ENCODE results near the gene SHLD2.
A peak's percentile ranks its signal among the peaks of the same experiment; 100 is the strongest.
"Not testable (repeated sequence)": the region's sequence is repeated elsewhere in the genome, so short reads cannot be mapped to it uniquely, and the experiment has no call there.

SHLD2 gene

DNA sequence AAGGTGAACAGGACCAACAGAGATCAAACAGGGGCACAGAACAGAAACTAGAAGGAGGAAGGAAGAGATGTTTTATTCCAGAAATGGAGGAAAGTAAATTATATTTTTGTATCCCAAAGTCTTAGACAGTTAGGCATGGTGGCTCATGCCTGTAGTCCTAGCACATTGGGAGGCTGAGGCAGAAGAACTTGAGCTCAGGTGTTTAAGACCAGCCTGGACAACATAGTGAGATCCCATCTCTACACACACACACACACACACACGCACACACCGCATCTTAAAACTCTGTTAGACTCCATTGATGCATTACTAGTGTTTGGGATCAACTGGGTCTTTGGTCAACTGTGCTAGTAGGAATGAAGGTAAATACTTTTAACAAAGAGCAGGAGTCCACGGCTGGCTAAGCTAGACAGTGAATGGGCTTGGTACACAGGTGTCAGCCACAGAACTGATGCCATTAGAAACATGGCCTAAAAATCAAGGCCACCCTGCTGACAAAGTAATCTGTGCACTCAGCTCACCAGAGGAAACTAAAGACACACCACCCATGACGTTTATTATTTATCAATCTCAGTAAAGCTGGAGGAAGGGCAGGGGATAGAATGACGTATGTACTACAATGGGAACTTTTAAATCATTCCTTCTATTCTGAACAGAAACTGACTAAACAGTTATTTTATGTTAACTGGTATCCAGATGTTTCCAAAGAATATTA is 11.3 kb upstream of the SHLD2 start:
- DNase-seq (ENCODE audit: low read depth) = not testable (repeated sequence)

DNA sequence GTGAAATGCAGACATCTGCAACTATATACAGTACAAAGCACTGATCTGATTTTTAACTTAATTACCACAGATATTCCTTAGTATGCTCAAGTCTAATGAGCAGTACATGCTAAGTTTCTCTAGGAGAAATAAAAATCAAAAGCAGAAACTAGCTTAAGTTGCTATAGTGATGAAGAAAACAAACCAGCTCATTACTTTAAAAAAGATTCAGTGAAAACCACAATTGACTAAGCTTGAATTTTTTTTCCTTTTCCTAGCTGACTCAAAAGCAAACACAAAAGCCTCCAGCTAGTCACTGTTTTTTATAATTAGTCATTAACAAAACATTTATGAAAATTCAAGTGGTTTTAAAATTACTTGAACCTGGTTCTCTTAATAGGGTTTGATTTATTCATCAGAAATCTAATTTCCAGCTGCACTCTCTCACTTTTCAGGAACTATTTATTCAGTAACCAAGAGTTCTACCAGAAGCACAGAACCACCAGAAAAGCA is 10.7 kb upstream of the SHLD2 start:
- not testable (repeated sequence) for DNase-seq (ENCODE audit: low read depth)

DNA sequence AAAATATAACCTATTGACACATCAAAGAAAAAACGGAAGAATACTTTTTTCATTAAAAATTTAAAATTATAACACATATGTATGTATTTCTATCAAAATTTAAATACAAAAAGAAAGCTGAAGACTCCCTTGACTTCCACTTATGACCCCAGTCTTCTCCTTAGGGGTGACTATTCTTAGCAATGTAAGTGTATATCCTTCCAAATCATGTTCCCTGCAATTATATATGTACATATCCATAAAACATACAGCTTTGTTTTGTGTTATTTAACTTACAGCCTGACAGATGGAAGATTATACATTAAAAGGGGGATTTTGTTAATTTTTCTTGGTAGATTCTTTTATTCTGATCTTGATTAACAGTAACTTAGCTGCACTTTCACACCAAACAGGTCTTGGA is 9.5 kb upstream of the SHLD2 start:
- DNase-seq (ENCODE audit: low read depth) = no peak

DNA sequence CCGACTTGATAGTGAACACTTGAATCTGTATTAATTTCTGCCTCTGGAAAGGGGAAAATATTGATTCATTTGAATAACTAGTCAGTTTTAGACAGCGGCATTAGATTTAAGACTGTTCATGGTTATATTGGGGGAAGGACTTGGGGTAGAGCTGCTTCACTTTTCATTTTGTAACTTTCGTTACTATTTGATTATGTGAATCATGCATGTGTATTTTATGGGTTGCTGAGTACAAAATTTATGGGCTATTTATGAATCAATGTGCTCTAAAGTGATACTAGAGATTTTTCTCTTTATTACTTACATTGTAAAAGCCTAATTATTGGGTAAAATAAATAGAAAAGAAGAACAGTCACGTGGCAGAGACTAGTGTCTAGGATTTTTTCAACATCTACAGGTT is 5.3 kb upstream of the SHLD2 start:
- no peak for DNase-seq (ENCODE audit: low read depth)

DNA sequence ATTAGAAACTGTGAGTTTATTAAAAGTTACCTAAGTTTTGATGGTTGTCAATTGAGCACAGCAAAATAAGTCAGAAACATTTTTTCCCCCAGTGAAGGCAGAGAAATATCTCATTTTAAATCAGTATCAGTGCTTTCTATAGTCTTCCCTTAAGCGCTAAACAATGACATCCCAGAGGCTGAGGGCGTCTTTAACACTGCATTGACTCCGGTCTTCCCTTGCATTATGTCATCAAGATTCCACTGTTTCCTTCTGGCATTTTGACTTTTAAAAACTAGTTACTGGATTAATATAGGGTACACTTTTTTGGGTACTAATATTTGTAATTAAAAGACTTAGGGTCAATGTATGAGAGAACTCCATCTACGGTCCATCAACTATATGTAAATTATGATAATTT is 4.2 kb upstream of the SHLD2 start:
- DNase-seq (ENCODE audit: low read depth) = no peak

DNA sequence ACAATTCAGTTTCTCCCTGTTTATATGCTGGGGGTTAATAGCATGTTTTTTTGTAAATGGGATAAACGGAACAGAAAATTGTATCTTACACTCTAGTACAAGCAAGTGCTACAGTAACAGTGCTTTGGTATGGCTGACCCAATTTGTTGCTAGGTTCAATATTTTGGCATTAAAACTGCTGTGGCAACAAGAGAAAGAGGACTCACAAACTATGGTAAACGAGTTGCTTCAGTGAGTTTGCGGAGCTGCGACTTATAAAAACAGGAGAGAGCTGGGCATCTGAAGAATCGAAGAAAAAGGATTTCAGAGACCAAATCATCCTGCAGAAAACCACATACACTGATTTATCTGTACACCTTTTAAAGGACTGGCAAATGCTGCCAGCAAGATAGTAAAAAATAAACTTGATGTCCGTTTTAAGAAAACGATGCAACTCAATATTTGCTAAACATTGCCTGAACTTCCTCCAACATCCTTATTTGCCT is 2.6 kb upstream of the SHLD2 start:
- DNase-seq (ENCODE audit: low read depth) = no peak

DNA sequence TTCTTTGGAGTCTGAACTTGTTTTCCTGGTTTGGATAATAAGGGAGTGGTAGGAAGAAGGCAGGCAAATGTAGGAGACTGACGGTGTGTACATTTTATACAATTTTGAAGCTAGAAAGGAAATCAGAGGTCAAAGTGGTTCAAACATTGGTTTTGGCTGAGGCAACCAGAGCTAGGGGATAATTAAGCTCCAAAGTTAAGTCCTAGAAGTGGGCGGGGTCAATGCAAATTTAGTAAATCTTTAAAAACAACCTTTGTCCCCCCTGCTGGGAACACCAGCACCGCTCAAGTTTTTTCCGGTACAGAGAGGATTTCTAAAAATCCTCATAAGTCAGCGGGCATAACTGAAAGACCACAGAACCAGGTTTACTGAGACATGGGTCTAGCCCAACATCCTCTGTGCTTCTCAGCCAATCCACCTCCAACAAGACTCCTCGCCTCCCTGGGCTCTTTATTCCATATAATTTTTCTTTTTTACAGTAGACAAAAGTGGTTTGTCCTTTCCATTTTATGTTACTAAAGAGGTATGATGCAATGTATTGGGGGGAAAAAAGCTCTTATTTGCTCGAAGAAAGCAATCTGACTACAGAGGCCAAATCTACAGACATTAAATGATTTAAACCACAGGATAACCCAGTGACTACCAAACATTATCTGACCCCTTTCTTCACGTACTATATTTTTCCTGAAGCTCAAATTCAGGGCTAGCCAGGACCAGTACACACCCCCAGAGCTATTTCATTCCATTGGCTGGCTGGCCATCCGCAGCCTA is 2.0 kb upstream of the SHLD2 start:
- DNase-seq (ENCODE audit: low read depth) = no peak

DNA sequence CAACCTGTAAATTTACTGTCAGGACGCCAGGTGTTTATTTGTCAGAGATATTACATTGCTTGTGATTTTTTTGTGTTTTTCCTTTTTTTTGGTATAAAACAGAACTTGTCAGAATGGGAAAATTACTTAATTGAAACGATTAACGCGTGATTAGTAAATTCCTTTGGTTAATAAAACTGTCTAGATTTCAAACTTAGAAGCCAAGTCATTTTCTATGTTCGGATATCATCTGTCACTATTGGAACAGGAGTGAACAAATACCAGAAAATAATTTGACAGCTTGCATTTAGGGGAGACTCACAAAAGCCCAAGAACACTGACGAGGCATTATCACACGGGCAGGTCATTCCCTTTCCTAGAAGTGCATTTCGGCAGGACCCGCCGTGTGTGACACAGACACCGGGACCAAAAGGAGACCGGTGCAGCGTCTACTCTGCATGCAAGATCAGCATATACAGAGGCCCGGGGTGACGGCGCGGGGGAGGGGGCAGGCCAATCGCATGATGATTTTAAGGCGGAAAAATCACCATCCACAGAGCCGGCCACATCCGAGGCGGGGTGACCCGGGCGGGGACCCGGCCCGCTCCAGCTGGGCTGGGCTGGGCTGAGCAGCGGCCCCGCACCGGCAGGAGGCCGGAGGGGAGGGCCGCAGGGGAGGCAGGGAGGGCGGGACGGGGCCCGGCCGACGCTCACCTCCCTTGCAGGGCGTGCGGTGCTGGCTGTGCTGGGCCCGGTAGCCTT is 1.2 kb upstream of the SHLD2 start:
- peak; percentile 42 for DNase-seq (ENCODE audit: low read depth)

DNA sequence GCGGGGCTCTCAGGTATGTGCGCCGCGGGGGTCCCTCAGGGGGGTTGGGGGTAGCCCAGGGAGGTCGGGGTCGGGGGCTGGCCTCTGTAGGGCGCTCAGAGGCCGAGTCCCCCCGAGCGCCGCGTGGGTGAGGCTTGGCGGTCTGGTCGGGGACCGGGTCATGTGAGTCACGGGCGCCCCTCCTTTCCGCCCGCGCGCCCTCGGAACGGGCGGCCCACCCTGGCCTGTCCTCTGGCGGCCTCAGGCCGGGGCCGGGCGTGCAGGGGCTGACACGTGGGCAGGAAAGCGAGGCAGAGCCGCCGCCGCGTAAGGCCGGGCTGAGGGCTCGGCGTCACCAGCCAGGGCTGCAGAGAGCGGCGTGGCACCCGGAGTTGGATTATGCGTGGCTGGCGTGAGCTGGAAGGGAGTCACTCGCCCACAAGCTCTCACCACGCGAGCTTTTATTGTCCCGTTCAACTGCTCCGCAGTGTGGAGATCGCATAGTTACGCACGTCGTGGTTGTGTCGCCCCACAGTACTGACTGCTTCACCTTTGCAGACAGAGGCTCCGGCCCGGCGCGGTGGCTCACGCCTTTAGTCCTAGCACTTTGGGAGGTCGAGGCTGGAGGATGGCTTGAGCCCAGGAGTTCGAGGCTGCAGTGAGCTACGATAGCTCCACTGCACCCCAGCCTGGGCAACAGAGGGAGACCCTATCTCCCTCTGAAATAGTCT is 385 bp downstream of the SHLD2 start:
- peak; percentile 46 for DNase-seq (ENCODE audit: low read depth)

DNA sequence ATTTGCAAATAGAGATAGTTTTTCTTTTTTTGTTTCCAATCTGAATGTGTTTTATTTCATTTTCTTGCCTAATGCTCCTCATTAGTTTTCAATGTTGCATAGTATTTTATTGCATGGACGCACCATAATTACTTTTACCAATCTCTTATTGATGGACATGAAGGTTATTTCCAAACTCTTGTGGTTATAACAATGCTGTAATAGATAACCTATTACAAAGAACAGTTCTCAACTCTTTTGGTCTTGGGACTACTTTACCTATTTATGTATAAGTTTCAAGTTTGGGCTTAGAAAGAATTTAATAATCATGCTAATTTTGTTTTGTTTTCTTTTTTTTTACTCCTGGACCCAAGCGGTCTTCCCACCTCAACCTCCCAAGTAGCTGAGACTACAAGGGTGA is 7.0 kb downstream of the SHLD2 start:
- DNase-seq (ENCODE audit: low read depth) = no peak

DNA sequence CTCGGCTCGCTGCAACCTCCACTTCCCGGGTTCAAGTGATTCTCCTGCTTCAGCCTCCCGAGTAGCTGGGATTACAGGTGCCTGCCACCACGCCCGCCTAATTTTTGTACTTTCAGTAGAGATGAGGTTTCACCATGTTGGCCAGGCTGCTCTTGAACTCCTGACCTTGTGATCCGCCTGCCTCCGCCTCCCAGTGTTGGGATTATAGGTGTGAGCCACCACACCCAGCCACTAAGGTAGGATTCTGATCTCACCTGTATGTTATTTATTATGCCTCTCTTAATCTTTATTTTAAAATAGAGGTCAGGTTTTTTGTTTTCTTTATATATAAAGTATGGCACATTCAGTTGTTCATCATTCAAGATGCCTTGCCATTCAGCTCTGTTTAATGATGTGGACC is 9.7 kb downstream of the SHLD2 start:
- not testable (repeated sequence) for DNase-seq (ENCODE audit: low read depth)

DNA sequence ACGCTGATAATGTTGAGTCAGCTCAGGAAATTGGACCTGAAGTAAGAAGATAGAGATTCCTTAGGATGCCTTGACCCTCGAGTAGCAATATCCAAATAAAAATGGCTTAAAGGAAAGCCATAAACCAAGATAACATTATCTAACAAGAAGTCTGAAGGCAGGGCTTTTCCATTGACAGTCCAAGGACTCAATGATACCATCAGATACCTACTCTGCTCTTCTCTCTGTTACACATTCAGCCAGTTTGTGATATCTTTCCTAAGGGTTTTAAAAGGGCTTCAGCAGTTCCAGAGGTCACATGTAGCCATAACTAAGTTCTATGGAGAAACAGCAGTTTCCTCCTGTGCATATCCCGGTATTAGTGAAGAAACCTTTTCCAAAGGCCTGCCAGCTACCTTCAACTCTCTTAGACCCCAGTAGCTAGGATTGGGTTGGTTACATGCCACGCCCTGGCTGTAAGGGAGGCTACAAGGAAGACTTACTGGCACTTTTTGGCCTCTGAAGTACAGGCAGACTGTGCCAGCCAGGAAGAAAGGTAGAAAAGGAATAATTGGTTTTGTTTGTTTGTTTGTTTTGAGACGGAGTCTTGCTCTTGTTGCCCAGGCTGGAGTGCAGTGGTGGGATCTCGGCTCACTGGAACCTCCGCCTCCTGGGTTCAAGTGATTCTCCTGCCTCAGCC is 10.6 kb downstream of the SHLD2 start:
- DNase-seq (ENCODE audit: low read depth) = no peak

DNA sequence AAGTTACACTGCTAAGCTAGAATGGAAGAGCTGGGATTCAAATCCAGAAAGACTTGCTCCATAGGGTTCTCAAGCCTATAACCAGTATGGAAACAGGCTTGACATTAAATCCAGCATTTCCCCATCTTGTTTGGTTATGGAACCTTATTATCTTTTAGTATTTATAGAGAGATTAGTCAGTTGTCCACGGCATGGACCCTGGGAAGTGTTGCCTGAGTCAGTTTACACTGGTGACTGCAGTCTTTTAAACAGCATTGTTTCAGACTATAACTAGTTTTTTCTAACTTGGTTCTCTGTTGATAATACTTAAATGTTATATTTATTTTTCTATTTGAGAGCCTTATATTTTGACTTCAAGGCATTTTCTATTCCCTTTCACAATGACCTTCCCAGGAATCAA is 23.1 kb downstream of the SHLD2 start:
- DNase-seq (ENCODE audit: low read depth) = not testable (repeated sequence)

DNA sequence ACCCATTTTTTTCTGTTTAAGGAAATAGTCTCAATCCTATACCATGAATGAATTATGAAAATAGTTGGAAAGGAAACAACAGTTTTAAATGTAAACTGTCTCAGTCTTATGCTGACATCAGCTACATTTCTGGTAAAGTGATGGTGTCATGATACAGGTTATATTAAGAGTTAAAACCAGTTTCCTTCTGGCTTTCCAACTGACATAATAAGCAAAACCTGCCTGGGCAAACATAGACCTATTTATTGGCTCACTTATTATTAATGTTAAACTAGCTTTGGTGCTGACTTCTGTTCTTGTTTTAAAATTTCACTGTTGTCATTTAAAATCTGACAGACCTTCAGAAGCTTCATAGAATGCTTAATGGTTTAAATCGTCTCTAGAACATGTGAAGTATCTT is 24.0 kb downstream of the SHLD2 start:
- DNase-seq (ENCODE audit: low read depth) = not testable (repeated sequence)

DNA sequence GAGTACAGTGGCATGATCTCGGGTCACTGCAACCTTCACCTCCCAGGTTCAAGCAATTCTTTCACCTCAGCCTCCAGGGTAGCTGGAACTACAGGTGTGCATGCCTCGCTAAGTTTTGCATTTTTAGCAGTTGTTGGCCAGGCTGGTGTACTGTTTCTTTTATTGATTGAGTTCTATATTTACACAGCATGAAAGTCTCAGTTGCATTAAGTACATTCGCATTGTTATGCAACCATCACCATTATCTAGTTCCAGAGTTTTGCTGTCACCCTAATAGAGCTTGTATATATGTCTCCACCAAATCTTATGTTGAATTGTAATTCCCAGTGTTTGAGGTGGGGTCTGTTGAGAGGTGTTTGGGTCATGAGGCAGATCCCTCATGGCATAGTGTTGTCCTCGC is 28.3 kb downstream of the SHLD2 start:
- DNase-seq (ENCODE audit: low read depth) = not testable (repeated sequence)

DNA sequence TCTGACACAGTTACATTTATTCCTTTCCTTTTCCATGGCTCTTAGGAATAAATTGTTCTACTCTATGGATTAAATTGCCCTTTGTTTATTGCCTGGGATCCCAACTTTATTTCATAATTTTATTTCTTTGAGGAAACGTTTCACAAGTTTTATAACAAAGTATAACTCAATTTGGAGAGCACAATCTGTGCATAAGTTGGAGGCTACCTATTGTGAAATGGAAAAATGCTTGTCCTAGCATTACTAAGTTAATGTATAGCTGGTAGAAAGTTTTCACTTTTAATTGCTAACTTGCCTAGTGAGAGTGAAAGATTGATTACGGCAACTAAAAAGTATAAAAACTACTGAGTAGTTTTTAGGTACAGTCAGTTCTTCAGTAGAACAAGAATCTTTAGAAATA is 32.0 kb downstream of the SHLD2 start:
- DNase-seq (ENCODE audit: low read depth) = not testable (repeated sequence)

DNA sequence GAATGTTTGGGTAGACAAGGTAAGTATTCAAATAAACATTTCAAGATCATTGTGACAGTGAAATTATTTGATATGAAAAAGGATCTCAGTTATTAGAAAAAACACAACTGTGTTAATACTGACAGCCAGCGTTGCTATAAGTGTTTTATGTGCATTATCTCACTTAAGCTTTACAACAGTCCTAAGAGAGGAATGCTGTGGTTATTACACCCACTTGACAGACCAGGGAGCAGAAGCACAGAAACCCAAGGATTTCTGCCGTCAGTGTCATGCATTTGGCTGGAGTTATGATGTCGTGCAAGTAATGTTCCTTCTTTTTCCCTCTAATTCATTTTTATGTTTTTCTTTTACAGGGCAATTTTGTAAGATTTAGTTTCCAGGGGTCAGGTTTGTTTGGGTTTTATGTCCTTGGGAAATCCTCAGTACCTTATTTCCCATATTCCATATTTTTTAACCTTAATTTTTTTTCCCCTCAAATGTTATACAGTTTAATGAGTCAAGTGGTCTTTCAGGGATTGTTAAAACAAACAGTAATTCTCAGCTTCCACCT is 32.7 kb downstream of the SHLD2 start:
- not testable (repeated sequence) for DNase-seq (ENCODE audit: low read depth)

DNA sequence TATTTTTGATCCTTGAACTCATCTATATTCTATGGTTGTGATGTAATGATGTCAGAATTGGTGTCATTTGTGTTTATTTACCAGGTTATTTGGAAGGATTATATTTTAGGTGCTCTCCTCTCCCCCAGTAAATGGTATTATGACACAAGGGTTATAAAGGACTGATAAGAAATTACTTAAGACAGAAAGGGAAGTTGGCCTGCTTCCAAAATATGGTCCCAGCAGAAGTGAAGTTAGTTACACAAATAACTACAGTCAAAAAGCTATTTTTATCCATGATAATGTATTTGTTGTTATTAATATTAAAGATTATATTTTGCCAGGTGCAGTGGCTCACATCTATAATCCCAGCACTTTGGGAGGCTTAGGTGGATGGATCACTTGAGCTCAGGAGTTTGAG is 37.2 kb downstream of the SHLD2 start:
- not testable (repeated sequence) for DNase-seq (ENCODE audit: low read depth)

DNA sequence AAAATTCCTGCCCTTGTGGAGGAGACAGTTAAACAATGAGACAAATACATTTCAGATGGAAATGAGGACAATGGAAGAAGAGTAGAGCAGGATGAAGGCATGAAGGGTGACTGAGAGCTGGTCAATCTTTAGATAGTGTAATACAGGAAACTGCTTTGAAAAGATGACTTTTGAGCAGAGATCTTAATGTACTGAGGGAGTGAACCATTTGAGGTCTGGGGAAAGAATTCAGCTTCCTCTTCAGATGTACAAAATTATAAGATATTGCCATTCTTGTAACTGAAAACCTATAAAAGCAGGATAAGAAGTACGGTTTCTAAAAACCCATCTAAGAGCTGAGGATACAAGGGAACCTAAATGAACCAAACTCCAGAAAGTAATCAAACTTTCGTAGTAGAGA is 38.9 kb downstream of the SHLD2 start:
- not testable (repeated sequence) for DNase-seq (ENCODE audit: low read depth)

DNA sequence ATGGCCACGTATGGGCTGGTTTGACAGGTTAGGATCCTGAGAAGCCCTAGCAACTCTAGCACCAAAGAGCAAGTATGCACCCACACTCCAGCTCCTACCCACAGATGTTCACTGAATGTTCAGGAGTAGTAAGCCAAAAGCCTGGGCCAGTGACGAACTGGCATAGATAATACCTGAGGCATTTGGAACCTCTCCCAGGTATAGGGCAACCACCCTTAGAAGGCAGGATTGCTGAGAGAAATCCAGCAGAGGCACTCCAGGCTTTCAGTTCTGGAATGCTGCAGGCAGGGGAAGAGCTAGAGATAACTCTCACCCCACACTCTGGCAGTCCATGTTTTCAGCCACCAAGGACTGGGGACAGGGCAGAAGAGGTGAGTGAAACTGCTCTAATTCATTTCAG is 39.4 kb downstream of the SHLD2 start:
- not testable (repeated sequence) for DNase-seq (ENCODE audit: low read depth)

DNA sequence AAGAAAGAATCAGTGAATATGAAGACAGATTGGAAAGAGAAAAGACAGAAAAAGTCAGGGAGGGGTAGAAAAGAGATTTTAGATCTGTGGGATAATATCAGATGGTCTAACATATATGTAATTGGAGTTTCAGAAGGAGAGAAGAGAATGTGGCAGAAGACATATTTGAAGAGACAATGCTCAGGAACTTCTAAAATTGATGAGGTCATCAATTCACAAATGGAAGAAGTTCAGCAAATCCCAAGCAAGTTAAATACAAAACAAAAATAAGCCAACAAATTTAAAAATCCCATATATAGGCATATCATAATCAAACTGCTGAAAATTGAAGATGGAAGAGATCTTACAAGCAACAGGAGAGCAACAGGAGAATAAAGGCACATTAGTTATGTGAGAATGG is 42.5 kb downstream of the SHLD2 start:
- DNase-seq (ENCODE audit: low read depth) = not testable (repeated sequence)

Data from stimulated activated CD8-positive, alpha-beta memory T cell treated with anti-CD3 and anti-CD28 coated beads, Interleukin-15, amount 100 ng/mL, for 1 hour (primary cell).